ENCODE data around the gene BLMH.

BLMH gene

GRCh38 chr17:30316736-30317135 lies 25.0 kb upstream of the BLMH start:
- Mint-ChIP-seq H3K9me3 (no peaks in the 10 kb centered on the region), H3K36me3 (no peaks in the 10 kb centered on the region), H3K27me3 (peaks cover 17% of the 10 kb centered on the region), H3K27ac (no peak overlapping the region), H3K4me3 (no peak overlapping the region), H3K4me1 (no peaks in the 10 kb centered on the region)
- no peak for ATAC-seq

GRCh38 chr17:30315106-30315505 lies 23.4 kb upstream of the BLMH start:
- no peak overlapping the region for H3K4me3 Mint-ChIP-seq
- ATAC-seq: no peak
- no peaks in the 10 kb centered on the region for H3K36me3 Mint-ChIP-seq
- no peaks in the 10 kb centered on the region for H3K4me1 Mint-ChIP-seq
- H3K27ac Mint-ChIP-seq: no peak overlapping the region
- peaks cover 17% of the 10 kb centered on the region for H3K27me3 Mint-ChIP-seq
- H3K9me3 Mint-ChIP-seq: no peaks in the 10 kb centered on the region

GRCh38 chr17:30314474-30314873 lies 22.7 kb upstream of the BLMH start:
- Mint-ChIP-seq H3K4me1 (no peaks in the 10 kb centered on the region), H3K4me3 (no peak overlapping the region), H3K27ac (no peak overlapping the region), H3K9me3 (no peaks in the 10 kb centered on the region), H3K27me3 (peaks cover 13% of the 10 kb centered on the region), H3K36me3 (no peaks in the 10 kb centered on the region)
- no peak for ATAC-seq

- no peak for ATAC-seq
- Mint-ChIP-seq H3K9me3 (no peaks in the 10 kb centered on the region), H3K36me3 (no peaks in the 10 kb centered on the region), H3K27me3 (no peaks in the 10 kb centered on the region), H3K4me1 (no peaks in the 10 kb centered on the region), H3K4me3 (no peak overlapping the region), H3K27ac (no peak overlapping the region)
Measured at GRCh38 chr17:30312226-30312625, 20.5 kb upstream of the BLMH start.

GRCh38 chr17:30310562-30310961 lies 18.8 kb upstream of the BLMH start:
- no peak for ATAC-seq
- no peaks in the 10 kb centered on the region for H3K4me1 Mint-ChIP-seq
- H3K27ac Mint-ChIP-seq: no peak overlapping the region
- peaks cover 9% of the 10 kb centered on the region for H3K27me3 Mint-ChIP-seq
- H3K4me3 Mint-ChIP-seq: no peak overlapping the region
- no peaks in the 10 kb centered on the region for H3K36me3 Mint-ChIP-seq
- no peaks in the 10 kb centered on the region for H3K9me3 Mint-ChIP-seq

- H3K9me3 Mint-ChIP-seq: no peaks in the 10 kb centered on the region
- H3K4me3 Mint-ChIP-seq: no peak overlapping the region
- no peak overlapping the region for H3K27ac Mint-ChIP-seq
- H3K36me3 Mint-ChIP-seq: no peaks in the 10 kb centered on the region
- H3K27me3 Mint-ChIP-seq: peaks cover 9% of the 10 kb centered on the region
- ATAC-seq: no peak
- H3K4me1 Mint-ChIP-seq: no peaks in the 10 kb centered on the region
Measured at GRCh38 chr17:30309591-30309990, 17.8 kb upstream of the BLMH start.

- Mint-ChIP-seq H3K27me3 (peaks cover 9% of the 10 kb centered on the region), H3K9me3 (no peaks in the 10 kb centered on the region), H3K27ac (no peak overlapping the region), H3K4me3 (no peak overlapping the region), H3K36me3 (no peaks in the 10 kb centered on the region), H3K4me1 (no peaks in the 10 kb centered on the region)
- no peak for ATAC-seq
Measured at GRCh38 chr17:30308406-30308805, 16.7 kb upstream of the BLMH start.

GRCh38 chr17:30304778-30305177 lies 13.0 kb upstream of the BLMH start:
- Mint-ChIP-seq H3K4me1 (peaks cover 13% of the 10 kb centered on the region), H3K27me3 (peaks cover 9% of the 10 kb centered on the region), H3K27ac (no peak overlapping the region), H3K4me3 (no peak overlapping the region), H3K9me3 (no peaks in the 10 kb centered on the region), H3K36me3 (no peaks in the 10 kb centered on the region)
- no peak for ATAC-seq

GRCh38 chr17:30302241-30302640 lies 10.5 kb upstream of the BLMH start:
- Mint-ChIP-seq H3K9me3 (peaks cover under 1% of the 10 kb centered on the region), H3K27me3 (peaks cover 9% of the 10 kb centered on the region), H3K36me3 (no peaks in the 10 kb centered on the region), H3K27ac (no peak overlapping the region), H3K4me3 (no peak overlapping the region), H3K4me1 (peaks cover 13% of the 10 kb centered on the region)
- no peak for ATAC-seq

GRCh38 chr17:30300818-30301217 lies 9.1 kb upstream of the BLMH start:
- ATAC-seq: no peak
- H3K36me3 Mint-ChIP-seq: no peaks in the 10 kb centered on the region
- peaks cover 13% of the 10 kb centered on the region for H3K4me1 Mint-ChIP-seq
- H3K27me3 Mint-ChIP-seq: no peaks in the 10 kb centered on the region
- no peak overlapping the region for H3K4me3 Mint-ChIP-seq
- no peak overlapping the region for H3K27ac Mint-ChIP-seq
- H3K9me3 Mint-ChIP-seq: peaks cover 3% of the 10 kb centered on the region

- H3K4me1 Mint-ChIP-seq: peaks cover 13% of the 10 kb centered on the region
- no peaks in the 10 kb centered on the region for H3K36me3 Mint-ChIP-seq
- H3K4me3 Mint-ChIP-seq: no peak overlapping the region
- H3K27ac Mint-ChIP-seq: no peak overlapping the region
- H3K9me3 Mint-ChIP-seq: peaks cover 3% of the 10 kb centered on the region
- no peak for ATAC-seq
- H3K27me3 Mint-ChIP-seq: no peaks in the 10 kb centered on the region
Measured at GRCh38 chr17:30299000-30299399, 7.3 kb upstream of the BLMH start.

GRCh38 chr17:30297715-30298114 lies 6.0 kb upstream of the BLMH start:
- no peaks in the 10 kb centered on the region for H3K27me3 Mint-ChIP-seq
- peaks cover 3% of the 10 kb centered on the region for H3K9me3 Mint-ChIP-seq
- H3K4me3 Mint-ChIP-seq: no peak overlapping the region
- no peak overlapping the region for H3K27ac Mint-ChIP-seq
- no peaks in the 10 kb centered on the region for H3K36me3 Mint-ChIP-seq
- H3K4me1 Mint-ChIP-seq: peaks cover 13% of the 10 kb centered on the region
- no peak for ATAC-seq

- Mint-ChIP-seq H3K36me3 (no peaks in the 10 kb centered on the region), H3K27me3 (no peaks in the 10 kb centered on the region), H3K27ac (no peak overlapping the region), H3K4me3 (no peak overlapping the region), H3K9me3 (peaks cover 3% of the 10 kb centered on the region), H3K4me1 (peaks cover 13% of the 10 kb centered on the region)
- no peak for ATAC-seq
Measured at GRCh38 chr17:30296499-30297080, 4.8 kb upstream of the BLMH start.

- H3K27me3 Mint-ChIP-seq: no peaks in the 10 kb centered on the region
- no peak for ATAC-seq
- no peaks in the 10 kb centered on the region for H3K4me1 Mint-ChIP-seq
- peak overlapping the region; percentile 75 for H3K4me3 Mint-ChIP-seq
- H3K36me3 Mint-ChIP-seq: peaks cover 5% of the 10 kb centered on the region
- peak overlapping the region; percentile 66 for H3K27ac Mint-ChIP-seq
- peaks cover 3% of the 10 kb centered on the region for H3K9me3 Mint-ChIP-seq
Measured at GRCh38 chr17:30292286-30292858, 628 bp upstream of the BLMH start.

- no peaks in the 10 kb centered on the region for H3K9me3 Mint-ChIP-seq
- peak; percentile 70 for ATAC-seq
- H3K27ac Mint-ChIP-seq: peak overlapping the region; percentile 66
- no peaks in the 10 kb centered on the region for H3K4me1 Mint-ChIP-seq
- H3K36me3 Mint-ChIP-seq: peaks cover 11% of the 10 kb centered on the region
- H3K27me3 Mint-ChIP-seq: no peaks in the 10 kb centered on the region
- H3K4me3 Mint-ChIP-seq: peak overlapping the region; percentile 84
Measured at GRCh38 chr17:30290696-30291542, 825 bp downstream of the BLMH start.

- Mint-ChIP-seq H3K4me1 (no peaks in the 10 kb centered on the region), H3K9me3 (no peaks in the 10 kb centered on the region), H3K27ac (no peak overlapping the region), H3K4me3 (no peak overlapping the region), H3K27me3 (no peaks in the 10 kb centered on the region), H3K36me3 (peaks cover 18% of the 10 kb centered on the region)
- no peak for ATAC-seq
Measured at GRCh38 chr17:30290077-30290476, 1.7 kb downstream of the BLMH start.
